NCI-H1694 treated with DMSO at 0.1 percent for 48 hours (cell line): Measurements from ENCODE around the gene GPR183.

ENCODE experiments used
- DNase-seq: peaks from one replicate; lab custom pipeline; 2025; lab: John Stamatoyannopoulos, UW

The GPR183 gene

DNA sequence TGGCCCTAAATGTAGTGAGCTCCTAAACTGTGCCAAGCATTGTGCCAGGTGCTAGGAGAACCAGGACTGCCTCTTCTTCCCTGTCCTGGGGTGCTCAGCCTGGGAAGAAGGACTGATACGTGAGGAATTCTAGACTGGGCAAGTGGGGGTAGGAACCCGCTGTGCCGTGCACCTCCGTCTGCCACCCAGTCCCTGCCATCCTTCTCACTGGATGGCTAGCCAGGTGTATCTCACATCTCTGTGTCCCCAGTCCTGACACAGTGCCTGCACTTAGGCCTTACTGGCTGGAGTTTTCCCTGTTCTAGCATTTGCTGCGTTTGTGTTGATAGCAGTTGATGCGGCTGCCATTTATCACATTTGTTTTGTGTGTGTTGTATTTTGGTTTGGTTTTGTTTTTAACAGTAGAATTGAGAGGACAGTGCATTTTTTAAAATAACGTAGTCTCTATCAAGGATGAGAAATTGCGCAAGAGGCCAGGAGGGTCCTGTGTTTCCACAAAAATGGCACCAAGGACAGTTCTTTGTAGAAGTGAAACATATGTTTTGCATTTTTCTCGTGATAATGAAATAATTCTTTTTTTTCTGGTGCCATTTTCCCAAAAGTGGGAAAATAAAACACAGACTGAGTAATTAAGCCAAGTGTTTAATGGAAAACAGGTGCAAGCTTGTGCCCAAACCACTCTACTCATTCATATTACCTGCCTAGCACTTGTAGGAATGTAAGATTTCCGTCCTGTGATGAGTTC is 4.7 kb upstream of the GPR183 start:
- no peak for DNase-seq

DNA sequence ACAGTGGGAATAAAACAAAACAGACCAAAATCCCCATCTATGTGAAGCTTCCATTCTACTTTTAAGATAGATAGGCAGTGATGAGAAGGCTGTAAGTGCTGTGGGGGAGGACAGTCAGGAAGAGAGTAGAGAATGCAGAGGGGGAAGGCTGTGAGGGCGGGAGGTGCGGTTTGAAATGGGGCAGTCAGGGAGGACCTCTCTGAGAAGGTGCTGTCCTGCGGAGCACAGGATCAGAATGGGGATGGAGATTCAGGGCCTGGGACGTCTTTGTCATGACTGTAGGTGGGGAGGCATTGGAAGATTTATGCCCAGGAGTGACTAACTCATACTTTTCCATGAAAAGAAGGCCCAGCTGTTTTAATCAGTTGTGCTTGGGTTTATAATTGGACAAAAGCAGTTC is 3.9 kb upstream of the GPR183 start:
- no peak for DNase-seq

DNA sequence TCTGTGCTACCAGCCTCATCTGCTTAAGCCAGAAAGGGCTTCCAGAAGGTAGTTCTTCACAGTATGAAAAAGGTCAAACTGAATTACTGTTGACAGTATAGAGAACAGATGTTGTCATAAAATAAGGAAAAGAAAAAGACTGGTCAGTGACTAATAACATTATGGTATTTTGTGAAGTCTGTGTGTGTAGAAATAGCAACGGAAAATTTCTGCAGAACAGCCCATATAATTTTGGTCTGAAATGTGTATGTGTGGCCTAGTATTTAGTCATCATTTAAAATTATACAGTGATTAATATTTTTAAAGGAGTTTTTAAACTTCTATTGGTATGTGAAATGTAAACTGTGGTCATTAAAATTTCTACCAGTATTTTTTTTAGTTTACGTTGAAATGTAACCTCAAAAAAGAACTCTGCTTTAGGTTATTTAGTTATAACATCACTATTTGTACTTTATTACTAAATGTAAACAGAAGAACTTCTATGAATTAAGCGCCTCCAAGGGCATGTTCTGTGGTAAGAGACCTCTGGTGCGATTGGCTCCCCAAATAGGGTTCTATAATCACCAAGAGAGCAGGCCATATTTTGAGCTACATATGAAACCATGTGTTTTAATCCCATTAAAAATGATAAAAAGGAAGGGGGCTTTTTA is 3.3 kb upstream of the GPR183 start:
- DNase-seq: no peak

- DNase-seq: no peak
These were observed 1.4 kb upstream of the GPR183 start for GRCh38 chr13:99308471-99309087.

DNA sequence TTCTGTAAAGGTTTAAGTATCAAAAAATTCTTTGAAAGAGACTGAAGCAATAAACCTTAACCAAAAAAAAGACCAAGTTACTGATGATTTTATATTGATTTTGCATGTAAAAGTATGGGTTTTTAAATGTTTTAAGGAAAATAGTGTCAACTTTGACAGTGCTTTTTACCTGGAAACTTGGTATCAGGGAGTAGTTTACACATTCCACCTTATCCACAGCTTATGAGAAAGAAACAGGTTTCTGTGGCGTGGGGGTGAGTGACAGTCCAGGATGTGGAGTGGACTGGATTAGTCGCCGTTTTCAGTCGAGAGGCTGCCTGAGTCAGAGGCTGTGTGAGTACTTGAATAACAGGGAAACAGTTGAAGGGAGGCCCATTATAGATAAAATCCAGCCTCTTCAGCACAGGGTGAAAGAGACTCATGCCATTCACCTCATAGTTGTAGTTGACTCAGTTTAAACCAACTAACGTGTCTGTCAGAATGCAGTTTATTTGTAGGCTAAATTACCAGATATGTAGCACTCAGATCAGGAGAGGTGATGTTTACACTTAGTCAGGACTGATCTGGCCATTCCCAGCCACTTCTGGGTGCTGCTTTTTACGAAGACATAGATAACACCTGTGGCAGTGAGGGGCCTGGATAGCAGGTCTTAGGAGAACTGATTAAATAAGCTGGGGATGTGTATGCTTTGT is 595 bp upstream of the GPR183 start:
- no peak for DNase-seq

DNA sequence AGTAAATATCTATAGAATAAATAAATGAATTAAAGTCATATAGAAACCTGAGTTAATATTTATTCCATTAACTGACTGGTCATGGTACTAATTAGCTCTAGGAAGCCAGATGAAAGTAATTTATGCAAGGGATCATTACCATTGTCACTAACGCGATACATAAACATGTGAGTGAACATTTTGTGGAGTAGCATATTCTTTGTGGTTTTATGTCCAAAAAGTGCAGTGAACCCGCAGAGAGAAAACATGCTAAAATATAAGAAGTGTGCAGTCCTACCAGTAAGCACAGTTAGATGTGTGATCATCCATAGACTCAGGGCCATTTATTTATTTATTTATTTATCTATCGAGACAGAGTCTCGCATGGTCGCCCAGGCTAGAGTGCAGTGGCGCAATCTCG is 1.6 kb downstream of the GPR183 start:
- DNase-seq: no peak

DNA sequence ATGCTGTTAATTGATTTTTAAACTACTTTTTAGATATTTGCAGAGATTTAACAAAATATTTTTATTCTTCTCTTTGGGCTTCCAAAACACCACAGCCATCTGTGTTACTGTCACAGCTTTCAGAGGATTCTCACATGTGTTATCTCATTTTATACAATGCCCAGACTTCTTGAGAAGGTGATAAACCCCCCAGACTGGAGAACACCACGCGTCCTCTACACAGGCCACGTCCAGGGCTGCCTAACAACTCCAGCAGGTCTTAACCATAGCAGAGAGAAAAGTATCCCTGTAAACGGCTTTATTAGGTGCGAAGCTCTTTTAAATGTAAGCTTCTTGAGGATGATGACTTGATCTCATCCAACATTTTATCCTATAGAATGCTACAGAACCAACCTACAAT is 2.0 kb downstream of the GPR183 start:
- DNase-seq: no peak

GRCh38 chr13:99304541-99304940 is 2.7 kb downstream of the GPR183 start:
- DNase-seq: no peak

- no peak for DNase-seq
These were observed 3.2 kb downstream of the GPR183 start for GRCh38 chr13:99303863-99304521.

DNA sequence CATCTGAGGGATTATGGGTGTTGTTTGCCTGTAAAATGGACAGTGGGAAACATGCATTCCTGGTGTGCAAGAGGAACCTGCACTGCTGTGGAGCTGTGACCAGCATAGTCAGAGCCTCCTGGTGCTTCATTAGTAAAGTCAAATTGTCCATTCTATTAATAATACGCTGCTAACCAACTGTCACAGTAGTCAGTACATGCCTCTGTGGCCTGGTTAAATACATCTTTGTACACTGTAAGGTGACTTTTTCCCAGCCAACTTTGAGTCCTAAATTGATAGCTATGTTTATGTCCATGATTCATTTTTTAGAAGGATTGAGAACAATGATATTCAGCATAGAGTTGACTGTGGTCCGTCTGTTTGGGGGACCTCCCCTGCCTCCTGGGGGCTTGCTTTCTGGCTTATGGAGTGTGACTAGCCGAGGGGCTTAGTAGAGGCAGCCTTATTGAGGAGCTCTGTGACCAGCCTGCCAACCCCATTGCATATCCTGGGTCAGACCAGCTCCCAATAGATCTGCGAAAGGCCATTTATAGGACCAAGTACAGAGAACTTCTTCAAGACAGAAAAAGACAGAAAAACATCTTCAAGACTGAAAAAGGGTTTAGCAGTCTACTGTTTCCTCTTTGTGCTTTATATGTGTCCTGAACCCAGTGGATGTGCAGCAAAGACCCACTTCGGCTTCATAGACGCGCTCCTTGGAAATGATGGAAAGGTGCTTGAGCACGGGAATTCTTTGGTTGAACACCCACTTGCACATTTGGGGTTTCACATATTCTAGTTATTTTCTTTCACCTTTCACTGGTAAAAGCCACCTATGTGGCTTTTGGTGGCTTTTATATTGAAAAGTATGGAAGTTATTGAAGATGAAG is 4.3 kb downstream of the GPR183 start:
- no peak for DNase-seq

DNA sequence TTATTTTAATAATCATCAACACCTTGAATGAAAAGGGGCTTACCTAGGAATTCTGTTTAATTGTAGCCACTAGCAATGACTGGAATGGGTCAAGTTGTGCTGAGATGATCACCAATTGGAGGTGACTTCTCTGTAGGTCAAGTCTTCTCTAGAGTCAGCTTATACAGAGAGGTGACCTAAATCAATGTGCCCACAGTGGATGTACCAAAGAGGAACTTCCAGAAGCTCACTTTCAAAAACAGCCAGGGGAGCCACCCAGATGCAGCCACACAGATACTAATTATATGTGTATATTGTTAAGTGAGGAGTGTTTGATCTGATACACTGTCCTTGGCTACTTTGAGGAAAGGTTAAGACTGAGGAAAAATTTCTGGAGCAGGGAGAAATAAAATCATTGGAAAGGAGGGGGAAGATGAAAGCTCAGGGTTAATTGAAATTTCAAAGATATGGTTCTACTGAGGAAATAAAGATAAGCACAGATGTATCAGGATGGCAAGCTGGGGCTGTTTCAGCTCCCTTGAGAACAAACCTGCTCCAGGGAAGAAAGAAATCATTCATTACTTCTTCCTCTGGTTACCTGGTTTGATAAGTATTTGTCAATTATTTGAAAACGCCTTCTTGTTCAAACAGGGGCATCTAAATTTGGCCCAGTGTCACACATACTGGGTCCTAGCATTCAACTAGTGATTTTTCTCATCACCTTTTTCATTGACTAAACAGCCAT is 5.1 kb downstream of the GPR183 start:
- no peak for DNase-seq

DNA sequence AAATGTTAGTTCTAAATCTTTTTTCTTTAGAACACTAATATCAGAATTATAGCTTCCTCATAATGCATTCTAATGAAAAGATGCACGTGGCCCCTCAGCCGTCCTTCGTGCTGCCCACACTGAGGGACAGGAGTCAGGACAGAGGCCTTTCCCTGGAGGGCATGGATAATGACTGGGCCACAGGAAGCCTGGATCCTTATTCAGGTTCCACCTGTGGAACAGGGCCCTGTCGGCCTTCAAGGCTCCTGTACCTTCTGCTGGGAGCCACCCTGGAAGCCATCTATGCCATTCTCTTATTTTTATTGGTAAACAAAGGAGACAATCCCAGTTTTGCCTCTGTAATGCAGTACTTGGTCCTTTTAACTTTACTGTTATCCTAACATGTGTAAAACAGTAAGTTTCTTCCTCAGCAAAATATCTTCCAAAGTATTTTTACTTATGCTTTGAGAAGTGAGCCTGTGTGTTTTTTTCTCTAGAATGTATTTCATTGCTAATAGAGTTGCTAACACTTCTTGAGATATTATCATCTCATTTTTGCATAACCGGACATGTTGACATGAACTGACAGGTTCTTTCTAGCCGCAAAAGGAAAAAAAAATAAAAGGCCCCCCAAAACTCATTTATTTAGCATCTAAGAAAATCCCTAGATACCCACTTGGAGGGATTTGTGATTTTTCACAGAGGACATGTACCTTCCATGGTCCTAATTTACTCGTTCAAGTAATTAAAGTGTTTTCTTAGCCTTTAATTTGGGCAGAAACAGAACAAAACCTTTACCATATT is 6.0 kb downstream of the GPR183 start:
- no peak for DNase-seq

DNA sequence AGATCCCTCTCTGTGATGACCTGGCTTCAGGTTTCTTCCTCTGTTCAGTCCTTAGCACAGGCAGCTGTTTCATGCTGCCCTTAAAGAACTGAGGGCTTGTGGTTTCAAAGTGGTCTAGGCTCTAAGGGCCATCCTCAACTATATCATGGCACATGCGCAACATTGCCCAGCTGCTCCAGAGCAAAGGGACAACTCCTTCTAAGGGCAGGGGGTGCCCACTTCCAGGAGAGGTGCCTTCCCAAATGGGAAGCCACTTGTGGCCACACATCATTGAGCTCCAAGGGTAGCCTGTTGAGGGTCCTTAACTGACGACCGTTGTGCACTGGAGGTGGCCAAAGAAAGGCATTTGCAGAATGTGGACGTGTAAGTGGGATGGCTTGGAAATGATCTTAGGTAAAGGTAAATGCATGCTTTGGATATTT is 7.3 kb downstream of the GPR183 start:
- no peak for DNase-seq

GRCh38 chr13:99299256-99299919 is 7.8 kb downstream of the GPR183 start:
- no peak for DNase-seq

DNA sequence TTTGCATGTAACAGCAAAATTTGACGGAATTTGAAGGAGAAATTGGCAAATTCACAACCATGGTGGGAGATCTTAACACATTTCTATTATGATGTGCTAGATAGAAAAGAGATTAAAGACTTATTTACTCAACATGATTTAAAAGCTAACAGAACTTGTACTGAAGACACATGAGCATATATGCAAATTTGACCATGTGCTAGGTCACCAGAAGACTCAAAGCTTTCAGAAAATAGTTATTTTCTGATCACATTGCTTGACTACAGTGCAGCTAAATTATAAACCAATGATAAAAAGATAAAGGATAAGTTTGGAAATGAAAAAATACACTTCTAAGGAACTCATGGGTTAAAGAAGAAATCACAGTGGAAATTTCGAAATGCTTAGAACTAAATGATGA is 9.1 kb downstream of the GPR183 start:
- DNase-seq: no peak

- DNase-seq: no peak
These were observed 9.9 kb downstream of the GPR183 start for GRCh38 chr13:99297331-99297730.

DNA sequence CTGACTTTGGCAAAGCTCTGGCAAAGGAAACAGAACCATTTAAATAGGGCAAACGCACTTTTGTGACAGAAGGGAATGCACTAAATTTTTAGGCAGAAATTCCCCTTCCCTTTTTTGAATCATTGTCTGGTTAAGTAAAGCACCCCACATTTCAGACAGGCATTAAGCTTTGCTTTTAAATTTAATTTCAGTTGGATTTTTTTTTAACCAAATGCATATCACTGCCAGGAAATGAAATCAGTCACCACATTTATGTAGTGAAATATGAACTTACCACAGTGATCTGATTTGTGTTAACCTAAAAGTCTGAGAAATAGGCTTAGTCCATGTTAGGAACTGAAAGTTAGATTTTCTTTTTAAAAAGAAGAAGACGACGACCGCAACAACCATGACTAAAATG is 10.8 kb downstream of the GPR183 start:
- no peak for DNase-seq

GRCh38 chr13:99295488-99296252 is 11.5 kb downstream of the GPR183 start:
- no peak for DNase-seq
